K562 (cell line): ENCODE measurements around the gene NPAS2. TPM values are rescaled to one million over a fixed set of nuclear protein-coding genes. Genes with fewer than 3 reads are reported as not detected.

ENCODE experiments used
- ADNP ChIP-seq: fragments of 200-800 bp; sonication (Bioruptor generic); IDR thresholded peaks from 2 replicates; pipeline ENCODE4 v1.6.1; 2016; ENCODE audit warnings: missing genetic modification characterization, missing compliant biosample characterization
- ARID3A ChIP-seq: IDR thresholded peaks from 2 replicates; pipeline ENCODE4 v1.6.1; 2012; ENCODE audit warnings: low read depth, low read length, improper control_type of control experiment, borderline replicate concordance
- BDP1 ChIP-seq: IDR thresholded peaks from 3 replicates; pipeline ENCODE4 v1.6.1; 2011; ENCODE audit not compliant: insufficient read length, insufficient read depth
- CCAR2 ChIP-seq: fragments of 200-400 bp; formaldehyde crosslinking; IDR thresholded peaks from 2 replicates; pipeline ENCODE4 v1.6.1; 2017; ENCODE audit warnings: mild to moderate bottlenecking, low read depth, low read length
- CEBPG ChIP-seq, 3 experiments: fragments of 200-800 bp in 1 of 3; sonication (Bioruptor generic) in 1 of 3; sonication (generic) in 1 of 3; formaldehyde crosslinking in 1 of 3; IDR thresholded peaks in 2 of 3; conservative IDR thresholded peaks in 1 of 3; 2 replicates each; pipeline versions ENCODE4 v1.6.1 to v1.8.0; 2016 to 2022; ENCODE audit warnings: missing compliant biosample characterization in 2 of 3, missing genetic modification characterization in 2 of 3, mild to moderate bottlenecking in 1 of 3, missing genetic modification reagents in 1 of 3
- E2F8 ChIP-seq: fragments of 450-650 bp; IDR thresholded peaks from 2 replicates; pipeline ENCODE4 v1.7.1; 2018; ENCODE audit warnings: mild to moderate bottlenecking, low read depth; ENCODE audit not compliant: partially characterized antibody
- ETV5 ChIP-seq: sonication (generic); formaldehyde crosslinking; IDR thresholded peaks from 2 replicates; pipeline ENCODE4 v1.4.0; 2020; ENCODE audit warnings: low read depth, mild to moderate bottlenecking, missing genetic modification reagents
- HNRNPK ChIP-seq: fragments of 200-400 bp; formaldehyde crosslinking; IDR thresholded peaks from one replicate; pipeline ENCODE4 v1.6.1; 2018; ENCODE audit warnings: mild to moderate bottlenecking, low read depth, low read length; ENCODE audit not compliant: poor library complexity, severe bottlenecking
- HSF4 ChIP-seq: fragments of 250-450 bp; sonication (Bioruptor Pico); IDR thresholded peaks from 2 replicates; pipeline ENCODE4 v2.1.2; 2022; ENCODE audit warnings: mild to moderate bottlenecking, moderate library complexity, borderline replicate concordance
- ILK ChIP-seq: fragments of 450-650 bp; IDR thresholded peaks from 2 replicates; pipeline ENCODE4 v1.6.1; 2016; ENCODE audit warnings: missing genetic modification characterization, low read depth, mild to moderate bottlenecking, missing compliant biosample characterization, moderate library complexity, borderline replicate concordance
- JUN ChIP-seq, 2 experiments: sonication (generic) in 1 of 2; formaldehyde crosslinking in 1 of 2; IDR thresholded peaks; 2 replicates each; pipeline versions ENCODE4 v1.6.1 to v1.8.0; 2012 to 2022; ENCODE audit warnings: borderline replicate concordance in 2 of 2, mild to moderate bottlenecking in 2 of 2, improper control_type of control experiment in 1 of 2, low read depth in 1 of 2, low read length in 1 of 2, missing genetic modification reagents in 1 of 2
- KDM4B ChIP-seq, 2 experiments: fragments of 450-650 bp in 1 of 2; sonication (generic) in 1 of 2; IDR thresholded peaks; 2 replicates each; pipeline ENCODE4 v1.6.1; 2016 to 2017; ENCODE audit warnings: borderline replicate concordance in 2 of 2, antibody characterized with exemption in 1 of 2, low read depth in 1 of 2, mild to moderate bottlenecking in 1 of 2
- MAFF ChIP-seq: IDR thresholded peaks from 2 replicates; pipeline ENCODE4 v1.6.1; 2012; ENCODE audit warnings: low read length, improper control_type of control experiment
- MYC ChIP-seq, 2 experiments: fragments of 250-450 bp in 1 of 2; sonication (Bioruptor Pico) in 1 of 2; IDR thresholded peaks; 2 replicates each; pipeline versions ENCODE4 v1.5.1 to v1.6.1; 2012 to 2021; ENCODE audit warnings: low read depth in 2 of 2, borderline replicate concordance in 1 of 2, improper control_type of control experiment in 1 of 2, low read length in 1 of 2, mild to moderate bottlenecking in 1 of 2, moderate library complexity in 1 of 2
- RNF2 ChIP-seq: sonication (generic); IDR thresholded peaks from 2 replicates; pipeline ENCODE4 v1.6.1; 2016
- RNF219 ChIP-seq: fragments of 250-450 bp; sonication (Bioruptor Pico); IDR thresholded peaks from 2 replicates; pipeline ENCODE4 v1.5.0; 2022; ENCODE audit warnings: mild to moderate bottlenecking
- SRSF3 ChIP-seq: fragments of 200-400 bp; formaldehyde crosslinking; IDR thresholded peaks from 2 replicates; pipeline ENCODE4 v1.6.1; 2016; ENCODE audit warnings: mild to moderate bottlenecking, low read length, moderate library complexity; ENCODE audit not compliant: insufficient read depth
- ZBTB1 ChIP-seq: sonication (generic); formaldehyde crosslinking; IDR thresholded peaks from 2 replicates; pipeline ENCODE4 v1.8.1; 2023; ENCODE audit warnings: missing genetic modification reagents, low read depth, mild to moderate bottlenecking, borderline replicate concordance
- polyA plus RNA-seq, 8 experiments: library from polyadenylated mRNA; depleted of rRNA in 4 of 8; stranded (reverse) in 5 of 8; unstranded in 3 of 8; fragments of >200 nt; fragmentation: Nextera tagmentation in 2 of 8; fragmentation: Illumina TruSeq in 1 of 8; extraction: Ambion mirVana in 2 of 8; extraction: Trizol in 1 of 8; gene quantifications; 2 replicates each; pipeline versions ENCODE4 v1.2.1 to v1.2.3, GENCODE V29; 2011 to 2014; ENCODE audit warnings: inconsistent platforms in 1 of 8, missing spikeins in 1 of 8
- total RNA-seq, 7 experiments: library from RNA; depleted of rRNA in 6 of 7; stranded (reverse); fragments of >200 nt in 6 of 7; fragmentation: Illumina TruSeq in 2 of 7; extraction: Trizol in 2 of 7; gene quantifications; 2 replicates each; pipeline versions ENCODE4 v1.2.1 to v1.2.3, GENCODE V29; 2011 to 2021; ENCODE audit warnings: low replicate concordance in 1 of 7

NPAS2 gene
- total and polyA plus RNA-seq, 9 of the 15 experiments (the other 6 are each of a cell fraction or from before 2014, with no cell fraction given): 0.06 to 0.29 (median 0.07) TPM; not detected in 5

- TF ChIP-seq MAFF (no peak), CCAR2 (no peak), ZBTB1 (CRISPR knock-in tag) (no peak), RNF2 (peak; percentile 40; the same call in 1 of the 2 replicates), HSF4 (CRISPR knock-in tag) (peak; percentile 8; the same call in 1 of the 2 replicates), SRSF3 (no peak), CEBPG (CRISPR knock-in tag; IDR thresholded peaks at IDR 0.05) (peak; percentile 99), CEBPG (tag; conservative IDR thresholded peaks at IDR 0.05 in 1 of 2, IDR thresholded peaks at IDR 0.05 in 1 of 2) (peak; percentile 88 to 99), E2F8 (peak; percentile 44), ILK (tag) (no peak), ARID3A (no peak), KDM4B (IDR thresholded peaks at IDR 0.05; ENCODE audit: borderline replicate concordance in 2 of 2, low read depth in 1 of 2) (no peak), JUN (IDR thresholded peaks at IDR 0.05; ENCODE audit: borderline replicate concordance, low read depth, low read length) (no peak), JUN (CRISPR knock-in tag; IDR thresholded peaks at IDR 0.05; ENCODE audit: borderline replicate concordance) (no peak), HNRNPK (no peak), MYC (IDR thresholded peaks at IDR 0.05; ENCODE audit: low read depth, low read length) (peak; percentile 84), MYC (CRISPR knock-in tag; IDR thresholded peaks at IDR 0.05; ENCODE audit: borderline replicate concordance, low read depth) (peak; percentile 21; the same call in 1 of the 2 replicates), RNF219 (CRISPR knock-in tag) (no peak), ADNP (tag) (no peak), BDP1 (no peak), ETV5 (CRISPR knock-in tag) (no peak)
Measured at GRCh38 chr2:101038455-101039255, 218.7 kb downstream of the NPAS2 start (continued).
